A549 treated with AZD9567 at 1 μM for 4 hours (cell line): Measurements from ENCODE around the gene SLC2A13. TPM values are rescaled to one million over a fixed set of nuclear protein-coding genes. Genes with fewer than 3 reads are reported as not detected.

Source experiments
- total RNA-seq: library from RNA; stranded (reverse); fragments of 200-300 nt; extraction: Qiagen RNA extraction; gene quantifications from 5 replicates; pipeline ENCODE4 v1.2.3, GENCODE V29; 2022; ENCODE audit not compliant: insufficient read depth

SLC2A13 gene
- 2.4 to 3.8 TPM (median 3.5 TPM) in 5 replicates for total RNA-seq

GRCh38 chr12:40105515-40106201, at the start of gene SLC2A13:
TSS of gene SLC2A13 (minus strand) at chr12:40106081. CDS start at chr12:40105808, 273 bp downstream.

Other genes starting within 250 kb of the SLC2A13 start
- 1.1 to 2.0 TPM (median 1.5 TPM) in 5 replicates for gene LRRK2, start 118.9 kb upstream of the SLC2A13 start, total RNA-seq